SHP77 (cell line): ENCODE measurements around the gene EYA2.

Source experiments
- DNase-seq, 2 experiments: peaks; one replicate each; lab custom pipeline; 2025; lab: John Stamatoyannopoulos, UW

The EYA2 gene

GRCh38 chr20:46979603-46980241 is 85.1 kb downstream of the EYA2 start:
- no peak for DNase-seq

- no peak for DNase-seq
These were observed 86.5 kb downstream of the EYA2 start for GRCh38 chr20:46981184-46981583.

GRCh38 chr20:46983466-46983865 is 88.8 kb downstream of the EYA2 start:
- DNase-seq = no peak

GRCh38 chr20:46984405-46984804 is 89.8 kb downstream of the EYA2 start:
- DNase-seq = no peak

- DNase-seq = no peak
These were observed 90.6 kb downstream of the EYA2 start for GRCh38 chr20:46985250-46985649.

- DNase-seq = no peak
These were observed 91.0 kb downstream of the EYA2 start for GRCh38 chr20:46985671-46986070.

- no peak for DNase-seq
These were observed 92.4 kb downstream of the EYA2 start for GRCh38 chr20:46987001-46987400.

GRCh38 chr20:46990017-46990595 is 95.5 kb downstream of the EYA2 start:
- no peak for DNase-seq

GRCh38 chr20:46990596-46991104 is 96.0 kb downstream of the EYA2 start:
- no peak for DNase-seq

- no peak for DNase-seq
These were observed 96.5 kb downstream of the EYA2 start for GRCh38 chr20:46991168-46991567.

- no peak for DNase-seq
These were observed 97.4 kb downstream of the EYA2 start for GRCh38 chr20:46991880-46992639.

- no peak for DNase-seq
These were observed 98.0 kb downstream of the EYA2 start for GRCh38 chr20:46992640-46993035.

GRCh38 chr20:46993465-46994095 is 98.9 kb downstream of the EYA2 start:
- no peak for DNase-seq

- DNase-seq = no peak
These were observed 99.7 kb downstream of the EYA2 start for GRCh38 chr20:46994341-46994740.

GRCh38 chr20:46995561-46996142 is 101.0 kb downstream of the EYA2 start:
- no peak for DNase-seq

GRCh38 chr20:46997187-46997586 is 102.5 kb downstream of the EYA2 start:
- no peak for DNase-seq

- DNase-seq = peak in 1 of 2 experiments; percentile 23
These were observed 104.0 kb downstream of the EYA2 start for GRCh38 chr20:46998477-46999240.

GRCh38 chr20:46999801-47000465 is 105.3 kb downstream of the EYA2 start:
- peak; percentile 72 to 74 for DNase-seq

- DNase-seq = no peak
These were observed 108.6 kb downstream of the EYA2 start for GRCh38 chr20:47003223-47003622.

GRCh38 chr20:47004179-47004578 is 109.5 kb downstream of the EYA2 start:
- DNase-seq = no peak
